ENCODE results near the gene MAP6D1. TPM values are rescaled to one million over a fixed set of nuclear protein-coding genes. Genes with fewer than 3 reads are reported as not detected.

Gene MAP6D1
- total RNA-seq = 1 to 10 TPM in 1 of 2 donors, under 1 TPM in 1; 0.99 to 7.0 TPM

DNA sequence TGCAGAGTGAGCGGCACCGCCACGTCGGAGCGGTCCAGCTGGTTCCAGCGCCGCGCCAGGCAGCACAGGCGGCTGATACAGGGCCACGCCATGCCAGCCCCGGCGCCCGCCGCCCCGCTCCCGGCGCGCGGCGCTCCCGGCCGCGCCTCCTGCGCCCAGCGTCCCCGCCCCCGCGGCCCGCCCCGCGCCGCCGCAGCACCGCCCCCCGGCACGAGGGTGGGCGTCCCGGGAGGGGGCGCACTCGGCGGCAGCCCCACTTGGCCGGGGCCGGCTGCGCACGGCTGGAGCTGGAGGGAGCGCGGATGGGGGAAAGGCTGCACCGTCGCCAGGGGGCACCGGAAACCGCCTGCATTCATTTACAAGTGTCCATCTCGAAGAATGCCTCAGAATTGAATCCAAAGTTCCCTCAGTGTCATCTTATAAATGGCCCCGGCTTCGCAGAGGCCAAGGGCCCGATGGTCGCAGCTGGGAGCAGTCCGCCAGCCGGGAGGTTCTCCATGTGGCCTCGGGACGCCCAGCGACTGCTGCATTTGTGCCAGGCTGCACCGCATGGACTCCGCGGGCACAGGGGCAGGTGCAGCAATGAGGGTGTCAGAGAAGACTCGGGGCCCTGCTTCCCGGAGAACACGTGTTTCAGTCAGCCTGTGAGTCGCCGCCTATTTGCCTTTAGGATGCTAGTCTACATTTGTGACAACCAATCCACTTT, at the start of gene MAP6D1:
TSS of gene MAP6D1 (minus strand) at position 122 of the 706 bp plus-strand sequence. CDS start at position 92, 30 bp downstream.
- no peaks in the 10 kb centered on the region for H3K27me3 ChIP-seq
- H3K4me1 ChIP-seq = peaks cover 29% of the 10 kb centered on the region
- ATAC-seq = peak; percentile 72
- WGBS, 2 donors = 3 to 11% methylated on average over 7 to 68 of the region's 69 CpGs
- intact Hi-C loops (cut with DNase I) = no loop called here
- DNase-seq = peak; percentile 41 to 61 (median 52)
- H3K9me3 ChIP-seq = no peaks in the 10 kb centered on the region
- peak within 1 kb of the TSS; percentile 19 to 69 (median 56) for H3K27ac ChIP-seq
- TF ChIP-seq, protein P1, sequence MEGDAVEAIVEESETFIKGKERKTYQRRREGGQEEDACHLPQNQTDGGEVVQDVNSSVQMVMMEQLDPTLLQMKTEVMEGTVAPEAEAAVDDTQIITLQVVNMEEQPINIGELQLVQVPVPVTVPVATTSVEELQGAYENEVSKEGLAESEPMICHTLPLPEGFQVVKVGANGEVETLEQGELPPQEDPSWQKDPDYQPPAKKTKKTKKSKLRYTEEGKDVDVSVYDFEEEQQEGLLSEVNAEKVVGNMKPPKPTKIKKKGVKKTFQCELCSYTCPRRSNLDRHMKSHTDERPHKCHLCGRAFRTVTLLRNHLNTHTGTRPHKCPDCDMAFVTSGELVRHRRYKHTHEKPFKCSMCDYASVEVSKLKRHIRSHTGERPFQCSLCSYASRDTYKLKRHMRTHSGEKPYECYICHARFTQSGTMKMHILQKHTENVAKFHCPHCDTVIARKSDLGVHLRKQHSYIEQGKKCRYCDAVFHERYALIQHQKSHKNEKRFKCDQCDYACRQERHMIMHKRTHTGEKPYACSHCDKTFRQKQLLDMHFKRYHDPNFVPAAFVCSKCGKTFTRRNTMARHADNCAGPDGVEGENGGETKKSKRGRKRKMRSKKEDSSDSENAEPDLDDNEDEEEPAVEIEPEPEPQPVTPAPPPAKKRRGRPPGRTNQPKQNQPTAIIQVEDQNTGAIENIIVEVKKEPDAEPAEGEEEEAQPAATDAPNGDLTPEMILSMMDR (IDR thresholded peaks at IDR 0.05) = peak in 4 of 7 experiments; percentile 7 to 38 (median 24)
- TF ChIP-seq POLR2A (IDR thresholded peaks at IDR 0.05) = peak in 2 of 3 donors; percentile 12 to 15
- H3K4me3 ChIP-seq = peak within 1 kb of the TSS; percentile 1 to 60
- peaks cover 0 to 2% of the 10 kb centered on the region in 2 donors for H3K36me3 ChIP-seq (replicated peaks in 1 of 2; ENCODE audit: insufficient read depth in 1 of 2, low read depth in 2 of 2)

DNA sequence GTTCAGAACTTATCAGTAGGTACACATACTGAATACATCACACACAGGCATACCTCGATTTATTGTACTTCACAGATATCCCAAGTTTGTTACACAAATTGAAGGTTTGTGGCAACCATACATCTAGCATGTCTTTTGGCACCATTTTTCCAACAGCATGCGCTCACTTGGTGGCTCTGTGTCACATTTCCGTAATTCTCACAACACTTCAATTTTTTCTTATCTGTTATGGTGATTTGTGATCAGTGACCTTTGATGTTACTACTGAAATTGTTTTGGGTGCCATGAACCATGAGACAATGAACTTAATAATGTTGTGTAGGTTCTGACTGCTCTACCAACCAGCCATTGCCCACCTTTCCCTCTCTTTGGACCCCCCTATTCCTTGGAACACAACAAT, 48.5 kb upstream of the MAP6D1 start:
- ATAC-seq (no peak), DNase-seq (no peak)
- intact Hi-C loops (cut with DNase I) = no loop called here
- Histone ChIP-seq H3K36me3 (replicated peaks in 1 of 2; ENCODE audit: insufficient read depth in 1 of 2, low read depth in 2 of 2) (no peaks in the 10 kb centered on the region), H3K9me3 (no peaks in the 10 kb centered on the region), H3K4me3 (no peak overlapping the region), H3K27me3 (no peaks in the 10 kb centered on the region), H3K27ac (no peak overlapping the region), H3K4me1 (peaks cover 12% of the 10 kb centered on the region)
- WGBS, 2 donors = 43 to 49% methylated on average over 3 of the region's 3 CpGs
- TF ChIP-seq, protein P1 (IDR thresholded peaks at IDR 0.05) = no peak
- no peak for TF ChIP-seq POLR2A (IDR thresholded peaks at IDR 0.05)

DNA sequence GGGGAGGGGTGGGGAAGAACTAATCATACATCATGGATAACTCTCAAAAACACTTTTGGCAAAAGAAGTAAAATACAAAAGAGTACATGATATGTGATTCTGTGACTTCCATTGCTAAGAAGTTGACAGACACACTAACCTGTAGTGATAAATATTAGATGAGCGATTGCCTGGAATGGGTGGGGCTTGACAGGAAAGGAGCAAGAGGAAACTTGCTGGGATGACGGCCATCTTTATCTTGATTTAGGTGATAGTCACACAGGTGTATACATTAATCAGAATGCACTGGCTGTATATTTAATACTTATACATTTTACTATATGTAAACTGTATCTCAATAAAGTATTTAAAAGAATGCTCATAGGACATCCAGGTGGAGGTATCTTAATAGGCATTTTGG, 46.2 kb upstream of the MAP6D1 start:
- Histone ChIP-seq H3K4me1 (peaks cover 12% of the 10 kb centered on the region), H3K27me3 (no peaks in the 10 kb centered on the region), H3K4me3 (no peak overlapping the region), H3K36me3 (replicated peaks in 1 of 2; ENCODE audit: insufficient read depth in 1 of 2, low read depth in 2 of 2) (peaks cover 0 to 6% of the 10 kb centered on the region in 2 donors), H3K27ac (no peak overlapping the region), H3K9me3 (no peaks in the 10 kb centered on the region)
- TF ChIP-seq, protein P1 (IDR thresholded peaks at IDR 0.05) = no peak
- no peak for TF ChIP-seq POLR2A (IDR thresholded peaks at IDR 0.05)
- DNase-seq (no peak), ATAC-seq (no peak)
- WGBS, 2 donors = 64 to 66% methylated on average over 2 of the region's 2 CpGs
- intact Hi-C loops (cut with DNase I) = no loop called here

DNA sequence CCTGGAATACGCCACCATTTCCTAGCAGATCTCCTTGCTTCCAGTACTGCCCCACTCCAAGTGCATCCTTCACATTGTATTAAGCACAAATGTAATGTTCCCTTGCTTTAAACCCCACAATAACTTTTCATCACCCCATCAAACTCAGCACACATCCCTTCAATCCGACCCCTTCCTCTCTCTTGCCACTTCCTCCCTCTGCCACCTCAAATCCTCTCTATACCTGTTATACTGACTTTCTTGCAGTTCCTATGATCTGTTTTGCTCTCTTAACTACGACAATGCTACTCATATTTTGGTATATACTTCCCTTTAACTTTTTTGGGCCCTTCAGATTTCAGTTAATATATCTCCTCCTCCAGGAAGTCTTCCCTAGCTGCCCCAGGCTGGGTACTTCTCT, 45.2 kb upstream of the MAP6D1 start:
- 82 to 96% methylated on average over 3 of the region's 3 CpGs for WGBS, 2 donors
- DNase-seq = no peak
- Histone ChIP-seq H3K36me3 (replicated peaks in 1 of 2; ENCODE audit: insufficient read depth in 1 of 2, low read depth in 2 of 2) (peaks cover 0 to 9% of the 10 kb centered on the region in 2 donors), H3K27ac (no peak overlapping the region), H3K27me3 (no peaks in the 10 kb centered on the region), H3K4me3 (no peak overlapping the region), H3K9me3 (no peaks in the 10 kb centered on the region), H3K4me1 (peaks cover 12% of the 10 kb centered on the region)
- no peak for ATAC-seq
- intact Hi-C loops (cut with DNase I) = no loop called here
- TF ChIP-seq, protein P1 (IDR thresholded peaks at IDR 0.05) = no peak

DNA sequence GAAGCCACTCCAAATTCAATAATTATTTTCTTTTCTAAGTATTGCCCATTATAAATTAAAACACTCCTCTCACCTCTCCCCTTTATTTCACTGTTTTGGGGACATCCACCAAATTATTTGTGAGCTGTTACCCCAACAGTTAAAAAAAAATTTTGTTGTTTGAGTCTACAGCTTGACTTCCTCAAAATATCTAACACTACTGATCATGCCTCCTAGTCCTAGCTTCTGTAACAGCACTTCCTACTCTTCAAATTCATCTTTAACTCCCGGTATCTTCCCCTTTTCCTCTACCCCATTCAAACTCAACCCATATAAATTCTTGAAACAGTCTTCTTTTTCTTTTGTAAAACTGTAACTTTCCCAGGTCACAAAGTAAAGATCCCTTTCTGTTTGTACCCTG, 43.4 kb upstream of the MAP6D1 start:
- Histone ChIP-seq H3K27me3 (no peaks in the 10 kb centered on the region), H3K36me3 (replicated peaks in 1 of 2; ENCODE audit: insufficient read depth in 1 of 2, low read depth in 2 of 2) (peaks cover 0 to 15% of the 10 kb centered on the region in 2 donors), H3K27ac (no peak overlapping the region), H3K4me1 (peaks cover 2% of the 10 kb centered on the region), H3K9me3 (no peaks in the 10 kb centered on the region), H3K4me3 (no peak overlapping the region)
- WGBS, 2 donors = 84 to 90% methylated on average over 1 of the region's 1 CpG
- ATAC-seq = no peak
- DNase-seq = no peak
- intact Hi-C loops (cut with DNase I) = no loop called here
- TF ChIP-seq POLR2A (IDR thresholded peaks at IDR 0.05) = no peak
- TF ChIP-seq, protein P1 (IDR thresholded peaks at IDR 0.05) = no peak

All from body of pancreas (tissue), 4 donors.